ENCODE data around the gene LSM6. TPM values are rescaled to one million over a fixed set of nuclear protein-coding genes. Genes with fewer than 3 reads are reported as not detected.

Gene LSM6
- total RNA-seq, 1 donor from 2014 or later, result 24.2 TPM

DNA sequence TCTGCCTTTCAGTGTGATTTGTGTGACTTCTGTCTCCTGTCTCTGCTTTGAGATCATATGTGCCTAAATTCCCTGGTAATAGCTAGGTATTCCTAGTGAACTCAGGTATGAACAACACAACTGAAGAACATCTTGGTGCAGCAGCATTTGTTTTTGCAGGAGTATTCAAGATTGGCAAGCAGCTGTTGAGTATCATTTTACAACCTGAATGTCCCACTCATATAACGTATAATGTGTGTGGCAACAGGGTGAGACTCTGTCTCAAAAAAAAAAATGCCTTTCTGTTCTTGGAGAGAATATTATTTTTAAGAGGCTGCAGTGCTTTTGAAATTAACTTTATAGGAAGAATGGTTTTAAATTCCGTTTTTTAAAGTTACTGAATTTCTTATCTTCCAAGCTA, 7.7 kb downstream of the LSM6 start:
- no peaks in the 10 kb centered on the region for H3K9me3 Mint-ChIP-seq (ENCODE audit: unreplicated experiment)
- H3K27me3 Mint-ChIP-seq (ENCODE audit: unreplicated experiment), result no peaks in the 10 kb centered on the region
- peaks cover 11% of the 10 kb centered on the region for H3K4me1 Mint-ChIP-seq (ENCODE audit: unreplicated experiment)
- H3K36me3 Mint-ChIP-seq (ENCODE audit: unreplicated experiment), result peaks cover 14% of the 10 kb centered on the region
- DNase-seq (ENCODE audit: extremely low spot score, unreplicated experiment), result no peak
- TF ChIP-seq CTCF (IDR thresholded peaks at IDR 0.05), result no peak
- no peak overlapping the region for H3K27ac Mint-ChIP-seq (ENCODE audit: unreplicated experiment)
- H3K4me3 Mint-ChIP-seq (ENCODE audit: unreplicated experiment), result no peak overlapping the region

- H3K4me3 Mint-ChIP-seq (ENCODE audit: unreplicated experiment), result no peak overlapping the region
- H3K27ac Mint-ChIP-seq (ENCODE audit: unreplicated experiment), result no peak overlapping the region
- no peaks in the 10 kb centered on the region for H3K27me3 Mint-ChIP-seq (ENCODE audit: unreplicated experiment)
- TF ChIP-seq CTCF (IDR thresholded peaks at IDR 0.05), result no peak
- no peaks in the 10 kb centered on the region for H3K9me3 Mint-ChIP-seq (ENCODE audit: unreplicated experiment)
- H3K4me1 Mint-ChIP-seq (ENCODE audit: unreplicated experiment), result no peaks in the 10 kb centered on the region
- H3K36me3 Mint-ChIP-seq (ENCODE audit: unreplicated experiment), result peaks cover 34% of the 10 kb centered on the region
- no peak for DNase-seq (ENCODE audit: extremely low spot score, unreplicated experiment)
Observed at GRCh38 chr4:146186041-146186440, 10.5 kb downstream of the LSM6 start.

GRCh38 chr4:146186596-146186995, 11.1 kb downstream of the LSM6 start:
- Mint-ChIP-seq H3K4me1 (ENCODE audit: unreplicated experiment) (no peaks in the 10 kb centered on the region), H3K9me3 (ENCODE audit: unreplicated experiment) (no peaks in the 10 kb centered on the region), H3K36me3 (ENCODE audit: unreplicated experiment) (peaks cover 39% of the 10 kb centered on the region), H3K4me3 (ENCODE audit: unreplicated experiment) (no peak overlapping the region), H3K27ac (ENCODE audit: unreplicated experiment) (no peak overlapping the region), H3K27me3 (ENCODE audit: unreplicated experiment) (no peaks in the 10 kb centered on the region)
- no peak for TF ChIP-seq CTCF (IDR thresholded peaks at IDR 0.05)
- DNase-seq (ENCODE audit: extremely low spot score, unreplicated experiment), result no peak

GRCh38 chr4:146190456-146190855, 14.9 kb downstream of the LSM6 start:
- no peaks in the 10 kb centered on the region for H3K9me3 Mint-ChIP-seq (ENCODE audit: unreplicated experiment)
- DNase-seq (ENCODE audit: extremely low spot score, unreplicated experiment), result no peak
- H3K4me3 Mint-ChIP-seq (ENCODE audit: unreplicated experiment), result no peak overlapping the region
- H3K27me3 Mint-ChIP-seq (ENCODE audit: unreplicated experiment), result no peaks in the 10 kb centered on the region
- peaks cover 41% of the 10 kb centered on the region for H3K36me3 Mint-ChIP-seq (ENCODE audit: unreplicated experiment)
- H3K27ac Mint-ChIP-seq (ENCODE audit: unreplicated experiment), result no peak overlapping the region
- H3K4me1 Mint-ChIP-seq (ENCODE audit: unreplicated experiment), result peaks cover under 1% of the 10 kb centered on the region
- no peak for TF ChIP-seq CTCF (IDR thresholded peaks at IDR 0.05)

DNA sequence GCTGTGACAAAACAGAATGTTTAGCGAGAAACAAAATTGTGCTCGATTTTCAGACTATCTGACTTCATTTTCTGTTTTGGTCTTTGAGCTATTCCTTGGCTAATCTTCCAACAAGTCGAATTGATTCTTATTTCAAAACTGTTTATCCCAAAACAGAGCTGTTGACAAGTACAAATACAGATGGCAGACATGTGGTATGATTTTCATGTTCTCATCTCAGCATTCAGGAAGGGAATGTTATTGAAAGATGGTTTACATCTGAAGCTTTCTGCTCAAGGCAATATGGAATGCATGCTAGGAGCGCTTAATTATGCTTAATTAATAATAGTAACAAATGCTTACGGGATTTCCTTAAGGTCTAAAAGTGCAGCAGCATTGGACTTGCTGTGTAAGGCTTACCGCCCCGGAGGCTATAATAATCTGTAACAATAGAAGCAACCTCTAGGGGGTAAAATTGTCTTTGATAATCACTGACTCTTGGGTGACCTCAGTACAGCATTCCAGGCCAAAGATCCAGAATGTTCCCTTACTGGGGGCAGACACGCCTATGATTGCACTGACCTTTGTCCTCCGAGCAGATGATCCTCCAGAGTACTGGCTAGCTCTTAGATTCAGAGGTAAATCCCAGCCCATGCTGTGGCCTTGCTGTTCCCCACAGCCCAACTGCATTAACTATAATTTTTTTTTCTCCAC, 16.4 kb downstream of the LSM6 start:
- Mint-ChIP-seq H3K4me3 (ENCODE audit: unreplicated experiment) (no peak overlapping the region), H3K27ac (ENCODE audit: unreplicated experiment) (no peak overlapping the region), H3K36me3 (ENCODE audit: unreplicated experiment) (peaks cover 36% of the 10 kb centered on the region), H3K27me3 (ENCODE audit: unreplicated experiment) (no peaks in the 10 kb centered on the region), H3K4me1 (ENCODE audit: unreplicated experiment) (peaks cover 4% of the 10 kb centered on the region), H3K9me3 (ENCODE audit: unreplicated experiment) (no peaks in the 10 kb centered on the region)
- no peak for TF ChIP-seq CTCF (IDR thresholded peaks at IDR 0.05)
- no peak for DNase-seq (ENCODE audit: extremely low spot score, unreplicated experiment)
